Activated CD4-positive, CD25-positive, alpha-beta regulatory T cell (primary cell): ENCODE data around the gene SPIRE2.
"Not testable (repeated sequence)": the region's sequence is repeated elsewhere in the genome, so short reads cannot be mapped to it uniquely, and the experiment has no call there.

Source experiments
- DNase-seq, 4 experiments: peaks; one replicate each; lab custom pipeline; 2025; lab: John Stamatoyannopoulos, UW

Gene SPIRE2

DNA sequence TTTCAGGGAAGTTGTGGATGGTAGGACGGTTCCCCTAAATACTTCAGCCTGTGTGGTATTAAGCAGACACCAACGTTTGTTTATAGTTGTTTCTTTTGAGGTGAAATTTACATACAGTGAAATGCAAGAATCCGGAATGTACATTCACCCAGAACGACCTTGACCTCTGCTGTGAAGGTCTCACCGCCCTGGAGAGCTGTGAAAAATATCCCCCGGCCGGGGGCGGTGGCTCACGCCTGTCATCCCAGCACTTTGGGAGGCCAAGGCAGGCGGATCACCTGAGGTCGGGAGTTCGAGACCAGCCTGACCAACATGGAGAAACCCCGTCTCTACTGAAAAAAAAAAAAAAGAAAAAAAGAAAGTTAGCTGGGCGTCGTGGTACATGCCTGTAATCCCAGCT is 8.2 kb downstream of the SPIRE2 start:
- not testable (repeated sequence) for DNase-seq

DNA sequence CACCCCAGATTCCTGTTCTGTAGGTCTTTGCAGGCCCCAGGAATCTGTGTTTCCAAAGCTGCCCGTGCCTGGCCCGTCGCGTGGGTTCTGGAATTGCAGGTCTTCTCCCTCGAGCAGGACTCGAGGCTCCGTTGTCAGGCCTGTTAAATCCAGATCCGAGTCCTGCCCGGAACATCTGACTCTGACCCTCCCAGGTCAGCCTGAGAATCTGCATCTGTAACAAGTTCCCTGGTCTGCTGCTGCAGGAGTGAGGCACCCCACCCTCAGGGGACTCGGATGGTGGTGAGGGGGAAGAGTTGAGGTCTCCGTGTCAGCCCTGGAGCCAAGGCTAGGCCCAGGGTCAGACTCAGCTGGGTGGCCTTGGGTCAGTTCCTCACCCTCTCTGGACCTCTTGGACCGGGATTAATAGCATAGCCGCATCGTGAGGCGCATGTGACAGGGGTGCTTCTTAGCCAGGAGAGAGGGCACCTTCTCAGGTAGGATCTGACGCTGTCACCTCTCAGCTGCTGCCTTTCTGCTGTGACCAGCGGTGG is 8.8 kb downstream of the SPIRE2 start:
- no peak for DNase-seq

DNA sequence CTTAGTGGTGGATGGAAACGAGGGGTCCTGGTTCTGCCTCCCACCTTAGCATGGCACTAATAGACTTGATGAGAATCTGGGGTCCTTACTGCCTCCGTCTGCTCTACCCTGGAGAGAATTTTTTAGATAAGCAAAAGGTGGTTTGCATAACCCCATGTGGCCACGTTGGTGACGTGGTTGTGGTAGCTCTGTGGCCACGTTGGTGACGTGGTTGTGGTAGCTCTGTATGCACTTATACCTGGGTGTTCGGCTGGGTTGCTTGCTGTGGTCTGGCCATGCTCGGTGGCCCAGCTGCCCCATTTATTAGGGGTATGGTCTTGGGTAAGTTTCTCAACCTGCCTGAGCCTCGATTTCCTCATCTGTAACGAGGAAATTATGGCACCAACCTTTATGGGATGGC is 13.0 kb downstream of the SPIRE2 start:
- DNase-seq, result no peak

DNA sequence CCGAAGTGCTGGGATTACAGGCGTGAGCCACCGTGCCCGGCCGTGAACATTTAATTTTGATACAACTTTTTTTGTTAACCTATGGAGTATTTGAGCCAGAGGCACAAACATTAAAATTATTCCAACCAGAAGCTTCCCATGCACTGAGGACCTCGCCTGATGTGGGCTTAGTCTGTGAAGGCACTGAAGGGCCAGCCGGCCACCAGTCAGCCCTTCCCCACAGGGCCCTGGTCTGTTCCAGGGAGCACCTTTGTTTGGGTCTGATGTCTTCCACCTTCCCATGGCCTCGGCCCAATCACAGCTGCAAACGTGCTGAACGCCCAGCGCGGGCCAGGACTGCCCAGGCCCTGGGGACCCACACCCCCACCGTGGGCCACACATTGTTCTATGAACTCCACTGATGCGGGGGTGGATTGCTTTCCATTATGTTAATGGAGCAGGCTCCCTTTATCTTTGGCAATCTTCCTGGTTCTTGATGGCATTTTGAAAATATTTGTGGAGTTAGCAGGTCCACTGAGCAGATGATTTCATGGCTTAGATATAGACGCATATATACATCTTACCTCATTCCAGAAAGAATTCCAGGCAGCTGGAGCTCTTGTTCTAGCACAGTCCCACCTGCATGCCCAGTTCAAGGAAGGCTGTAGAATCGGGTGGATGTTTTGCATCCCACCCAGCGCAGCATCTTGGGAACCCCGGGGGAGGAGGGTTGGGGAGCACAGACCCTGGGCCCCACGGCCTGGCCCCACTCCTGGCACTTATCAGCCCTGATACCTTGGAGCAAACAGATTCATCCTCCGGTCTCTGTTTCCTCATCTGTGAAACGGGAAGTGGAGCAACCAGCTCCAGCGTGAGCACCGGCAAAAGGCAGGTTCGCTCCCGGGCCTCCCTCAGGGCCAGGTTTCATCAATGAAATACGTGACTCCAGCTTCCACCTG is 14.5 kb downstream of the SPIRE2 start:
- DNase-seq, result no peak

DNA sequence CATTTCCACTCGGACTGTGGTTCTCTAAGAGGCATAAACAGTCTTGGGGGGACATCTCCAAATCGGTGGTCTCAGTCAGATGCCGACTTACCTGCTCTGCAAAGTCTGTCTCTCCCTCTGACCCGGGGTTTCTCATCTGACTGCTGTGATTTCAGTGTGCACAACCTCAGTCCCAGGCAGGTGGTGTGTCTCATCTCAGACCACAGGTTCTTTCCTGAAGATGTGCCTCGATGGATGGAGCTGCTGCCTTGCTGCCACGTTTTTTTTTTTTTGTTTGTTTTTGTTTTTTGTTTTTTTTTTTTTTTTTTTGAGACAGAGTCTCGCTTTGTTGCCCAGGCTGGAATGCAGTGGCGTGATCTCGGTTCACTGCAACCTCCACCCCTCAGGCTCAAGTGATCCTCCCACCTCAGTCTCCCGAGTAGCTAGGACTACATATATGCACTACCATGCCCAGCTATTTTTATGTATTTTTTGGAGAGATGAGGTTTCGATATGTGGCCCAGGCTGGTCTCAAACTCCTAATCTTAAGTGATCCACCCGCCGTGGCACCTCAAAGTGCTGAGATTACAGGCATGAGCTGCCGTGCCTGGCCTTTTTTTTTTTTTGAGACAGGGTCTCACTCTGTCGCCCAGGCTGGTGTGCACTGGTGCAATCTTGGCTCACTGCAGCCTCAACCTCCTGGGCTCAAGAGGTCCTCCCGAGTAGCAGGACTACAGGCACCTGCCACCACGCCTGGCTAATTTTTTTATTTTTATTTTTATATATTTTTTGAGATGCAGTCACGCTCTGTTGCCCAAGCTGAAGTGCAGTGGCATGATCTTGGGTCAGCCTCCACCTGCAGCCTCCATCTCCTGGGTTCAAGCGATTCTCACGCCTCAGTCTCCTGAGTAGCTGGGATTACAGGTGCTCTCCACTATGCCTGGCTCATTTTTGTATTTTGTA is 15.4 kb downstream of the SPIRE2 start:
- no peak for DNase-seq

DNA sequence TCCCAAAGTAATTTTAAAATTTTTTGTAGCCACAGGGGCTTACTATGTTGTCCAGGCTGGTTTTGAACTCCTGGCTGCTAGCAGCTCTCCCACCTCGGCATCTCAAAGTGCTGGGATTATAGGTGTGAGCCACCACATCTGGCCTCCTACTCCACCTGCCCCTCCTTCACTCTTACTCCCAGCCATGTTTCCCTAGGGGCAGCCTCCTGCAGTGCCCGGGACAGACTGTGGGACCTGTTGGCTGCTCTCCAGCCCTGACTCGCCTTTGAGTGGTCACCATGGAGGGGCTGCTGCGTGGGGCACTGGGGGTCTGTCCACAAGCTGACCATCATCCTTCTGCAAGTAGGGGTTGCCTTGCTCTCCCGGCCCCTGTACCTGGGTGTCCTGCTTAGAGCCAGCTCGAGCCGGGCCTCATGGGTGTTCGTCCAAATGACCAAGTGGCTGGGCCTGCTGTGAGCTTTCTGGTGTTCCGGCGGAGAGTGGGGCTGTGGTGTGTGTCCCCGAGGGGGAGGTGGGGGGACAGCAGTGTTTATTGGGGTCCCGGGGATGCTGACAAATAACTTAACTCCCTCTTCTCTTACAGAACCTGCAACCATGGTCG is 16.6 kb downstream of the SPIRE2 start:
- DNase-seq, result no peak

DNA sequence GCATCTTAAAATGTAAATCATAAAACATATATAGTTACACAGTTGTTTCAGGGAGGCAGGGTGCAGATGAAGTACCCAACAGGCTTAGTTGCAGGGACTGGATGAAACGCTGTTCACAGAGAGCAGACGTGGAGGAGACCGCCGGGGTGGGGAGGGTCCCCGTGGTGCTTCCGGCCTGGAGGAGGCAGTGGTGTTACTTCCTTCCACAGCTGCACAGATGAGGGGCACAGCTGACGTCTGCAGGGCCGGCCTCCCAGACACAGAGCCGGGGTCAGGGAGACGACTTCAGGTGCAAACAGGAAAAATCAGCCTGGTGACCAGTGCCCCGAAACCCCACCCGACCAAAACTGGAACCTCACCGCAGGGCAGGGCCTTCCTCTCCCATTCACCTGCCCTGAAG is 17.1 kb downstream of the SPIRE2 start:
- no peak for DNase-seq

DNA sequence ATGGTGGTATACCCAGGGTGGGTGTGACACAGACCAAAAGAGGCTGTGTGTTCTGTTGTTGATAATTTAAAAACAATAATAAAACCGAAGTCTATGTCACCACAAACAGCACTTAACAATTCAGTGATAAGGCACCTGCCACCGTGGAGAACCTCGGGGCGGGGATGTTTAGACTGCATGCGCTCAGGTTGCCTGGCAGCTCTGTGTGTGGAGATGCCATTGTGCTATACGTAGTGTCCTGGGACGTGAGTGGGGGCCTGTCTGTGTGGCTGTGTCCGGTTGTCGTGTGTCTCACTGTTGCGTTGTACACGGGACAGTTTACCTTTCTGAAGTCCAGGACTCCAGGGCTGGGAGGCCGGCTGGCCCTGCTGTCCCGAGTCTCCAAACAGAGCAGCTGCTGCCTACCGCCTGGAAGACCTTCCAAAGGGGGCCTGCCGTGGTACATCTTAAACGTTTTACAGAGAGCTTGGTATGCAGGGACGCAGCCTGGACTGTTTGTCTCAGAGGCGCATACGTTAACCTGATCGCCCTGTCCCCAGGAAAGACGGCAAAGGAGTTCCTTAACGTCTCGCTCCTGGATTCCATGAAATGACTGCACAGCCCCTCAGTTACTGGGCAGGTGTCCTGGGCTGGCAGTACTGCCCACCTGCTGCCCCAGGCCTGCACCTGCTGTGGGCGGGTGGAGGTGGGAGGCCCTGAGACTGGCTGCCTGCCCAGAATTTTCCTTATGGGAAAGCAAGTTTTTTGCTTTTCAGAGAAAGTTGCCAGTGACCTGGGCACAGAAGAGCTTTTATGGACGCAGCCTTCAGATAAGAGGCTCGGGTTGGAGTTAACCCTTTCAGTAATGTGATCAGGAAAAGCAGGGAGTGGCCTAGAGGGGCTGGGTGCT is 19.0 kb downstream of the SPIRE2 start:
- DNase-seq, result no peak

DNA sequence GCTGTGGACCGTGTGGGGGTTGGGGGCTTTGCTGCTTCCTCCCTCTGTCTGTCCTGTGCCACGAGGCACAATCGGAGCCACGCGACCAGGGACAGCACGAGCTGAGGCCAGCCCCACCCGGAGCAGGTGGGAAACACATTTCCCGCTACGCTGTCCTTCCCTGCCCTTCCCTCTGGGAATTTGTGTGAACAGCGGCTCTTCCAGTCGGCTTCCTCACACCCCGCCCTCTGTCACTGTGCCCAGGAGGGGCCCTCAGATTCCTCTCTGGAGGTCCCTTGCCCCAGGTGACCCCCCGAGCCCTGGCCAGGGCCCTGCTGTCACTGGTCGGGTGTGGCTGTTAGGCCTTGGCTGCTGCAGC is 19.6 kb downstream of the SPIRE2 start:
- no peak for DNase-seq

DNA sequence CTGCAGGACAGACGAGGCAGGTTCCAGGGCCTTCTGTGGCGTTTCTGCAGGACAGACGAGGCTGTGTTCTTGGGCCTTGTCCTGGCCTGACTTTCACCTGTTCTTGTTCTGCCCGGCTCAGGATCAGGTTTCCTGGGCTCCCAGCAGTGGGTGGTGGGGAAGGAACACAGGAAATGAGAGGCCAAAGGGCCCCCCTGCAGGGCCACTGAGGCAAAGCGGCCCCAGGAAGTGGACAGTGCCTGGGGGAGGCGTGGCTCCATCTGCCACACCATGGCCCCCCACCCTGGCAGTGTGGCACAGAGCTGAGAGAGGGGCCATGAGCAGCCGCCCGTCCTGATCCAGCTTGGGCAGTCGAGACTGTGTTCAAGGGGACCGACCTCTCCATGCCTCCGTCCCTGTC is 20.7 kb downstream of the SPIRE2 start:
- no peak for DNase-seq

DNA sequence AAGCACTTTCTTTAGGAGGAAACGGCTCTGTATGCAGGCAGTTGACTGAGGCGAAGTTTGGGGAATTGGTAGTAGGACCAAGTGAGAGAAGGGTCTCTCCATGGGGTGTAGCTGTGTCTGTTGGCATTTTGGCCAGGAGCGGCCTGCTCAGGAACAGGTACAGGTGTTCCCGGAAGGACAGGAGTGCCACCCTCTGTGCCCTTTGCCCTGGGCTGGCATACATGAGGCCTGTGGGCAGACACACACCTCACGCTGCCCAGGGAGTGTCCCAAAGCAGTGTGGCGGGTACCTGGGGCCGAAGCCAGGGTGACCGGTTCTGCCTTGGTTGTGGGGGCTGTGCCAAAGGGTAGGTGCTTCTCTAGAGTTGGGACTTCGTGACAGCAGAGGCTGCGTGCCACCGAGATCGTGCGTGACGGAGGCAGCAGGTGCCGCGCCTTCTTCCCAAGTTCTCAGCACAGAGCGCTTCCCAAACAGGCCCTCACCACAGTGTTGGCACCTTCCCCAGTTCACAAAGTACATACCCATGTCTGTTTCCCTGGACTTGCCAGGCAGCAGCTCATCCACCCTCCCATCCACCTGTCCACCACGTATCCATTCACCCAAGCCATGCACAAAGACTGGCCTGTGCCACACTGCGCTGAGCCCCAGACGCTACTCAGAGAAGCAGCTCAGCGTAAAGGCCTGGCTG is 25.2 kb downstream of the SPIRE2 start:
- DNase-seq, result no peak

DNA sequence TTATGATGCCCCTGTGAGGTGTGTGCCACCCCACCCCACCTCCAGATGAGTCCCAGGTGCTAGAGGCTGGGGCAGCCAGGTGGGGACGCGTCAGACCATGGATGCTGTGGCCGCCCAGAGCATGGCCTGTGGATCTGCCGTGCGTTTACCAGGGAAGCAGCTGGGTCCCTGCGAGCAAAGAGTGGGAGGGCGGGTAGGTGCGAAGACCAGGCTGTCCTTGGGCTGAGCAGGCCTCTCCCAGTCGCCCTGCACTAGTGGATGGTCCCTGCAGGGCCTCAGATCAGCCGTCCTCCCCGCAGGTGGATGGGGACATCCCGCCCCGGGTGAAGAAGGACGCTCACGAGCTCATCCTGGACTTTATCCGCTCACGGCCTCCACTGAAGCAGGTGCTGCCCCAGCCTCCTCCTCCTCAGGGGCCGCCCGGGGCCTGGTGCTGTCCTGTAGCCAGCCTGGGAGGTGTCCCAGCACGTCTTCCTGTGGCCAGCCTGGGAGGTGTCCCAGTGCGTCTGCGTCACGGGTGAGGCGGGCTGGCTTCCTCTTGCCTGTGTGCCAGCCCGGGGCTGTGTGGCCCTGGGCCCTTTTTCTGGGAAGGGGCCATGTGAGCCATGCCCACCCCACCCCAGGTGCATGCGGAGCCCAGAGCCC is 27.1 kb downstream of the SPIRE2 start:
- DNase-seq, result no peak

DNA sequence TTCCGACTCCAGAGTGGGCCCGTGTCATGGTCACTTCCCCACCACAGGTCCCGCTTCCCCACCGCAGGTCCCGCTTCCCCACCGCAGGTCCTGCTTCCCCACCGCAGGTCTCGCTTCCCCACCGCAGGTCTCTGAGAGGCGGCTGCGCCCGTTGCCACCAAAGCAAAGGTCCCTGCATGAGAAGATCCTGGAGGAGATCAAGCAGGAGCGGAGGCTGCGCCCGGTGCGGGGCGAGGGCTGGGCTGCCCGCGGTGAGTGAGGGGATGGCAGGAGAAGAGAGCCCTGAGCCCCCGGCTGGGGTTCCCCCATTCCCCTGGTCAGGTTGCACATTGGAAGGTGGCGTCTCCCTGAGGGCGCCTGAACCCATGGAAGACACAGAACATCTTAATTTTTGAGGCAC is 27.7 kb downstream of the SPIRE2 start:
- DNase-seq, result no peak

DNA sequence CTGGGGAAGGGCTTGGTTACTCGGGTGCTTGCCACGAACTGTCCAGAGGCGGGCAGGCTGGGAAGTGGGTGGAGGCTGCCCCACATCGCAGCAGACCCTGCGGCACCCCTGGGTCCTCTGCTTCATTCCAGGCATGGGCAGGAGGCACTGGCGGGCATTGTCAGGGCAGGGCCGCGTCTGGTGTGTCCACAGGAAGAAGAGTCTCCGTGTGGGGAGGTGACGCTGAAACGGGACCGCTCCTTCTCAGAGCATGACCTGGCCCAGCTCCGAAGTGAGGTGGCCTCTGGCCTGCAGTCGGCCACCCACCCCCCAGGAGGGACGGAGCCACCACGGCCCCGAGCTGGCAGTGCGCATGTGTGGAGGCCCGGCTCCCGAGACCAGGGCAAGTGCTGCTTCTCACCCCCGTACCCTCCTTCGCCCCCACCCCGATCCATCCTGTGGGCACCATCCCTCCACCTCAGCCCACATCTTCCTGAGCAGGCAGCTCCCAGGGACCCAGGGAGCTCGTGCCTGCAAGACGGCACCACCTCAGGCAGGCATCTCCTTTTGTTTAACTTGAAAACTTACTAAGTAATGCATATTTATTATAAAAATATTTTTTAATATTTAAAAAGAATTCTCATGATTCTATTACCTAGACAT is 30.8 kb downstream of the SPIRE2 start:
- DNase-seq, result no peak

DNA sequence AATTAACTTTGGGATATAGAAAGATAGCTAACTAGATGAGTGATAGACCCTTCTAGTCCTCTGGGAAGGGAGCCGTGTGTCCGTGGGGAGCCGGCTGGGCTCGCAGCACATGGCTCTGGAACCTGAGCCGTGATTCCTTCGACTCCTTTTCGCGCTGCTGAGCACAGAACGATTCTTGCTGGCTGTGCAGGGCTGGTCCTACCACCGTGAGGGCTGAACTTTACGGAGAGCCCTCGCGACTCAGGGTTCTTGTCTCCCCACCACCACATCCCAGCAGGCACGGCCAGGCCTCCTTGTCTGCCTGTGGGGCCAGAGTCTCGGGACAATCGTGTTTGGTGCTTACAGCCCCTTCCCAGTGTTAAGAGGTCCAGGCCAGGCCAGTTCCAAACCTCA is 31.3 kb downstream of the SPIRE2 start:
- no peak for DNase-seq

DNA sequence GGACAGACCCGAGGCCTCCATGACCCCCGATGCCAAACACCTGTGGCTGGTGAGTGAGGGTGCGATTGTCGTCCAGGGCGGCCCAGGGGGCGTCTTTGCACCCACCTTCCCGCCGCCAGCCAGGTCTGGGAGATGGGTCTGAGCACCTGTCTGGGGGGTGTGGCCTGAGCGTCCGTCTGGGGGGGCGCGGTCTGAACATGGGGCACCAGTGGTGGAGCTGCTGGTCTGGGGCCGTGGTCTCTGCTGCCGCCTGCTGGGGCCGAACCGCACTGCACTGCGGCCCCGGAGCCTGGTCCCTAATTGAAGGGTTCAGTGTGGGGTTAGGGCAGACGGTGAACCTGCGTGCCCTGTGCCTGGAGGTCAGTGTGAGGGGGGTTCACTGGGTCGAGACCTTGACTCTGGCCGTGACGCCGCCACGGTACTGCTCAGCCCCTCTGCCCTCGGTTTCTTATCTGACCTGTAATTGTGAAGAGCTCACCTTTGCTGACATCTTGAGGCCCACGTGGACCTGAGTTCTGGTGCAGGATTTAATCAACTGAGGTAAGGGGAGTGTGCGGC is 32.6 kb downstream of the SPIRE2 start:
- DNase-seq, result peak; percentile 50 to 60 (median 54)

DNA sequence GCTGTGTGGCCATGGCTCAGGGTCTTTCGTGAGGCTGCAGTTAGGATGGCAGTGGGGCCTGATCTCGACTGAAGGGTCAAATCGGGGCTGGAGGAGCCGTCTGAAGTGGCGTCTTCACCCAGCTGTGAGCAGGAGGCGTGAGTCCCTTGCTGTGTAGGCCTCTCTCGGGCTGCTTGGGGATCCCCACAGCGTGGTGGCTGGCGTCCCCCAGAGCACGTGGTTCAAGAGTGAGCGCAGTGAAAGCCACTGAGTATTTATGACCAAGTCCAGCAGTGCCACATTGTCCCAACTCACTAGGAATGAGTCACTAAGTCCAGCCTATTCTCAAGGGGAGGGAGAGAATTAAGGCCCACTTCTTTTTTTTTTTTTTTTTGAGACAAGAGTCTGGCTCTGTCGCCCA is 33.4 kb downstream of the SPIRE2 start:
- DNase-seq, result no peak

DNA sequence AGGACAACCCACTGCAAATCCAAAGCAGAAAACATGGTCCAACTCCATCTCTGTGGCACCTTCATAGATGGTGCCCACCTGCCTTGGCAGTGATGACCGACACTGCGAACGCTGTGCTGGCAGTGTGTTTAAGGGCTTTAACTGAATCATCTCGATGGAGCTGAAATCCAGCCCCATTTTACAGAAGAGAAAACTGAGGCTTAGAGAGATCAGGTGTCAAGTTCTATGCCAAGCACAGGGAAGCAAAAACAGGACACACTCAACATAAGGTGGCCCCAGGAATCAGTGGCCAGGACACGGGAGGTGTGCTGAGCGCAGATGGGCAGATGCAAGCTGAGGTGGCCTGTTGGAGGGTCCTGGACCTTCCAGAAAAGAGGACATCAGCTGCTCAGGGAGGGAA is 34.5 kb downstream of the SPIRE2 start:
- DNase-seq, result no peak
